H1 (cell line): Measurements from ENCODE around the gene PSD2. TPM values are rescaled to one million over a fixed set of nuclear protein-coding genes. Genes with fewer than 3 reads are reported as not detected.

Source experiments
- CTCF ChIA-PET: fragments of 300-600 bp; sonication (Branson Sonifier 250); formaldehyde crosslinking; loops from one replicate; lab custom pipeline; 2021; ENCODE audit not compliant: partially characterized antibody; lab: Charles Lee
- POLR2A ChIA-PET: fragments of 300-600 bp; sonication (Branson Sonifier 250); formaldehyde crosslinking; loops from one replicate; lab custom pipeline; 2021; ENCODE audit warnings: inconsistent platforms; ENCODE audit not compliant: partially characterized antibody; lab: Charles Lee
- DNase-seq, 2 experiments: peaks; one replicate each; pipeline versions ENCODE4 v3.0.0 to v3.0.0-alpha.2; 2010 to 2022; ENCODE audit warnings: low spot score in 2 of 2, low read depth in 1 of 2, mixed read lengths in 1 of 2
- FAIRE-seq: peaks from 2 replicates; lab custom pipeline; 2011; peaks lifted over from hg19 to GRCh38; lab: Jason Lieb, UNC
- H2AFZ ChIP-seq: 2 replicates; pipeline ENCODE4 v1.8.1; 2012; ENCODE audit warnings: low read length, inconsistent platforms
- H2AK5ac ChIP-seq: 2 replicates; pipeline ENCODE4 v1.6.1; 2013; ENCODE audit warnings: low read depth, low read length
- H2BK120ac ChIP-seq: replicated peaks from 2 replicates; pipeline ENCODE3; 2013; ENCODE audit warnings: low read depth, low read length, inconsistent platforms
- H2BK12ac ChIP-seq: 2 replicates; pipeline ENCODE4 v1.6.1; 2013; ENCODE audit warnings: low read depth, low read length
- H2BK15ac ChIP-seq: 2 replicates; pipeline ENCODE4 v1.6.1; 2013; ENCODE audit warnings: low read length
- H2BK20ac ChIP-seq: 2 replicates; pipeline ENCODE4 v1.6.1; 2013; ENCODE audit warnings: low read length
- H2BK5ac ChIP-seq: 2 replicates; pipeline ENCODE4 v1.6.1; 2013; ENCODE audit warnings: low read depth, low read length
- H3K14ac ChIP-seq: 2 replicates; pipeline ENCODE4 v1.6.1; 2013; ENCODE audit warnings: inconsistent platforms; ENCODE audit not compliant: insufficient read length
- H3K18ac ChIP-seq: 2 replicates; pipeline ENCODE4 v1.6.1; 2013; ENCODE audit warnings: low read length; ENCODE audit errors: extremely low read depth
- H3K23ac ChIP-seq: 2 replicates; pipeline ENCODE4 v1.6.1; 2013; ENCODE audit warnings: inconsistent platforms; ENCODE audit not compliant: insufficient read length
- H3K23me2 ChIP-seq: 2 replicates; pipeline ENCODE4 v1.6.1; 2013; ENCODE audit warnings: low read depth, low read length
- H3K27ac ChIP-seq: 2 replicates; pipeline ENCODE4 v1.6.1; 2011; ENCODE audit warnings: low read depth, low read length, inconsistent platforms
- H3K27me3 ChIP-seq, 4 experiments: replicated peaks in 1 of 4; 1 replicate in 1 of 4; 2 replicates in 3 of 4; pipeline versions ENCODE4 v1.6.1 to v1.8.1; 2011 to 2013; ENCODE audit warnings: low read length in 3 of 4, mild to moderate bottlenecking in 3 of 4, inconsistent platforms in 2 of 4, mixed read lengths in 2 of 4, moderate library complexity in 1 of 4; ENCODE audit not compliant: control insufficient read depth in 3 of 4, insufficient read depth in 3 of 4; ENCODE audit errors: extremely low read depth in 1 of 4
- H3K36me3 ChIP-seq, 4 experiments: 2 replicates each; pipeline versions ENCODE4 v1.6.1 to v1.8.1; 2011 to 2013; ENCODE audit warnings: mild to moderate bottlenecking in 4 of 4, low read length in 3 of 4, moderate library complexity in 2 of 4, control low read depth in 1 of 4, inconsistent platforms in 1 of 4; ENCODE audit not compliant: insufficient read depth in 4 of 4, control insufficient read depth in 2 of 4
- H3K4ac ChIP-seq: replicated peaks from 2 replicates; pipeline ENCODE3; 2013; ENCODE audit warnings: low read length, low read depth, mixed read lengths, inconsistent platforms; ENCODE audit not compliant: insufficient read length
- H3K4me1 ChIP-seq, 4 experiments: replicated peaks in 1 of 4; 1 replicate in 1 of 4; 2 replicates in 3 of 4; pipeline versions ENCODE4 v1.6.1 to v1.8.1; 2011 to 2013; ENCODE audit warnings: low read length in 3 of 4, inconsistent platforms in 2 of 4, mixed read lengths in 1 of 4; ENCODE audit not compliant: insufficient read depth in 4 of 4, control insufficient read depth in 3 of 4
- H3K4me2 ChIP-seq, 2 experiments: 2 replicates each; pipeline versions ENCODE4 v1.6.1 to v1.8.1; 2011 to 2013; ENCODE audit warnings: low read depth in 2 of 2, low read length in 2 of 2, control low read depth in 1 of 2, inconsistent platforms in 1 of 2, mild to moderate bottlenecking in 1 of 2; ENCODE audit not compliant: insufficient read depth in 1 of 2
- H3K4me3 ChIP-seq, 4 experiments: fragments of 200-600, 300-600 bp in 1 of 4; sonication (generic), shearing (Covaris generic), sonication (Bioruptor Twin) in 1 of 4; 2 replicates each; pipeline versions ENCODE4 v1.5.1 to v1.8.1; 2011 to 2016; ENCODE audit warnings: low read length in 4 of 4, low read depth in 3 of 4, control low read depth in 2 of 4, inconsistent platforms in 2 of 4, mild to moderate bottlenecking in 2 of 4, mixed read lengths in 1 of 4, moderate library complexity in 1 of 4; ENCODE audit not compliant: insufficient read depth in 2 of 4; ENCODE audit errors: extremely low read depth in 1 of 4
- H3K56ac ChIP-seq: replicated peaks from 2 replicates; pipeline ENCODE3; 2013; ENCODE audit warnings: low read depth, mild to moderate bottlenecking, mixed read lengths, low read length, inconsistent platforms; ENCODE audit not compliant: insufficient read length
- H3K79me1 ChIP-seq: 2 replicates; pipeline ENCODE4 v1.6.1; 2013; ENCODE audit warnings: low read depth, low read length, control low read depth
- H3K79me2 ChIP-seq, 2 experiments: 2 replicates each; pipeline versions ENCODE4 v1.6.1 to v1.8.1; 2012 to 2013; ENCODE audit warnings: low read length in 2 of 2, mild to moderate bottlenecking in 2 of 2, inconsistent platforms in 1 of 2; ENCODE audit not compliant: insufficient read depth in 2 of 2, control insufficient read depth in 1 of 2
- H3K9ac ChIP-seq, 4 experiments: replicated peaks in 1 of 4; 1 replicate in 1 of 4; 2 replicates in 3 of 4; pipeline versions ENCODE4 v1.6.1 to v1.8.1; 2011 to 2013; ENCODE audit warnings: low read depth in 3 of 4, low read length in 3 of 4, control low read depth in 2 of 4, mild to moderate bottlenecking in 2 of 4, moderate library complexity in 2 of 4, inconsistent platforms in 1 of 4; ENCODE audit errors: extremely low read depth in 1 of 4
- H3K9me3 ChIP-seq, 2 experiments: 2 replicates each; pipeline versions ENCODE4 v1.6.1 to v1.8.1; 2012 to 2013; ENCODE audit warnings: mild to moderate bottlenecking in 2 of 2, moderate library complexity in 2 of 2, control low read depth in 1 of 2, inconsistent platforms in 1 of 2, low read depth in 1 of 2, low read length in 1 of 2, mixed read lengths in 1 of 2; ENCODE audit not compliant: insufficient read depth in 2 of 2
- H4K20me1 ChIP-seq, 2 experiments: replicated peaks in 1 of 2; 2 replicates each; pipeline versions ENCODE3 to v1.8.1; 2011 to 2013; ENCODE audit warnings: inconsistent platforms in 2 of 2, low read length in 2 of 2, mild to moderate bottlenecking in 1 of 2; ENCODE audit not compliant: insufficient read depth in 2 of 2, control insufficient read depth in 1 of 2
- H4K5ac ChIP-seq: 2 replicates; pipeline ENCODE4 v1.6.1; 2013; ENCODE audit warnings: low read length, low read depth, mixed read lengths, inconsistent platforms; ENCODE audit not compliant: insufficient read length
- H4K8ac ChIP-seq: 2 replicates; pipeline ENCODE4 v1.8.0; 2013; ENCODE audit warnings: mild to moderate bottlenecking, moderate library complexity, low read length, inconsistent platforms; ENCODE audit not compliant: insufficient read depth; ENCODE audit errors: extremely low read depth
- H4K91ac ChIP-seq: replicated peaks from 2 replicates; pipeline ENCODE3; 2013; ENCODE audit warnings: low read length, mixed read lengths, inconsistent platforms; ENCODE audit not compliant: insufficient read length
- CHD2 ChIP-seq: IDR thresholded peaks from 2 replicates; pipeline ENCODE4 v1.6.1; 2012; ENCODE audit warnings: low read length, improper control_type of control experiment
- CTBP2 ChIP-seq: IDR thresholded peaks from 2 replicates; pipeline ENCODE4 v1.7.0; 2011; ENCODE audit warnings: borderline replicate concordance, mild to moderate bottlenecking, moderate library complexity, mixed read lengths, low read length; ENCODE audit not compliant: insufficient read depth, insufficient read length
- GTF2F1 ChIP-seq: IDR thresholded peaks from 2 replicates; pipeline ENCODE4 v1.6.1; 2012; ENCODE audit warnings: low read depth, low read length, improper control_type of control experiment, borderline replicate concordance
- HDAC2 ChIP-seq, 2 experiments: fragments of 300-600 bp in 1 of 2; sonication (generic) in 1 of 2; IDR thresholded peaks; 2 replicates each; pipeline ENCODE4 v1.6.1; 2011 to 2012; ENCODE audit warnings: low read depth in 2 of 2, low read length in 2 of 2, mild to moderate bottlenecking in 2 of 2, moderate library complexity in 2 of 2, borderline replicate concordance in 1 of 2, inconsistent platforms in 1 of 2
- JUN ChIP-seq: IDR thresholded peaks from 2 replicates; pipeline ENCODE4 v1.6.1; 2011; ENCODE audit warnings: low read depth, mild to moderate bottlenecking, improper control_type of control experiment, low read length
- SIN3A ChIP-seq, 2 experiments: IDR thresholded peaks in 1 of 2; conservative IDR thresholded peaks in 1 of 2; 2 replicates each; pipeline ENCODE4 v1.6.1; 2011 to 2012; ENCODE audit warnings: low read length in 2 of 2, improper control_type of control experiment in 1 of 2, low read depth in 1 of 2, mild to moderate bottlenecking in 1 of 2
- TAF1 ChIP-seq: IDR thresholded peaks from 2 replicates; pipeline ENCODE4 v1.6.1; 2011; ENCODE audit warnings: mild to moderate bottlenecking, low read depth, low read length
- YY1 ChIP-seq: IDR thresholded peaks from 2 replicates; pipeline ENCODE4 v1.6.1; 2011; ENCODE audit warnings: low read depth, mild to moderate bottlenecking, low read length
- WGBS, 2 experiments: shearing (Covaris generic) in 1 of 2; methylation state at CpG; one replicate each; pipeline versions ENCODE4 v1.1.6 to v1.1.7; 2013 to 2015; ENCODE audit warnings: low lambda C conversion rate in 2 of 2, mixed read lengths in 2 of 2, inconsistent platforms in 1 of 2, low coverage in 1 of 2, missing lambda C conversion rate in 1 of 2; ENCODE audit not compliant: insufficient replicate concordance in 2 of 2, insufficient coverage in 1 of 2, insufficient read length in 1 of 2; ENCODE audit errors: extremely low coverage in 1 of 2, missing lambda C conversion rate in 1 of 2; 5-methylcytosine and 5-hydroxymethylcytosine counted together
- polyA plus RNA-seq, 7 experiments: library from polyadenylated mRNA; depleted of rRNA in 3 of 7; stranded (reverse) in 5 of 7; unstranded in 2 of 7; fragments of >200 nt in 5 of 7; fragments of 200-250 nt in 2 of 7; gene quantifications; 1 replicate in 5 of 7; 2 replicates in 1 of 7; 4 replicates in 1 of 7; pipeline versions ENCODE4 v1.2.1 to v1.2.3, GENCODE V29; 2011 to 2013; ENCODE audit warnings: missing spikeins in 2 of 7, mixed read lengths in 2 of 7
- total RNA-seq: library from RNA; stranded (reverse); fragmentation: NEBNext Ultra II Directional; extraction: Animal tissue kit (Norgen Biotek cat#: 25700); gene quantifications from 2 replicates; pipeline ENCODE4 v1.2.1, GENCODE V29; 2021
- TF ChIP-seq, protein P1 (sequence below): IDR thresholded peaks from 2 replicates; pipeline ENCODE4 v1.6.1; 2011; ENCODE audit warnings: low read length, improper control_type of control experiment

PSD2 gene
- total and polyA plus RNA-seq, 2 of the 8 experiments (the other 6 are each of a cell fraction or from before 2014, with no cell fraction given), result 0.06 to 0.14 TPM

GRCh38 chr5:139796061-139796806, 626 bp downstream of the PSD2 start:
- no peak overlapping the region for H3K56ac ChIP-seq
- DNase-seq (peak in 1 of 2 experiments; percentile 63), FAIRE-seq (no peak)
- no peaks in the 10 kb centered on the region for H3K79me2 ChIP-seq
- peaks cover 7% of the 10 kb centered on the region; the same call in 1 of the 2 replicates for H3K23me2 ChIP-seq
- peaks cover 41 to 74% (median 61%) of the 10 kb centered on the region in 4 experiments for H3K27me3 ChIP-seq
- H2AK5ac ChIP-seq, result no peak overlapping the region
- H2BK20ac ChIP-seq, result no peak overlapping the region
- no peak overlapping the region for H2BK5ac ChIP-seq
- no peaks in the 10 kb centered on the region for H3K36me3 ChIP-seq
- no peak overlapping the region for H2BK12ac ChIP-seq
- no peaks in the 10 kb centered on the region for H4K20me1 ChIP-seq
- no peak overlapping the region for H4K91ac ChIP-seq
- no peak overlapping the region for H2BK120ac ChIP-seq
- H3K79me1 ChIP-seq, result no peaks in the 10 kb centered on the region
- H3K18ac ChIP-seq, result no peak overlapping the region; the same call in 1 of the 2 replicates
- no peak overlapping the region; the same call in 1 of the 2 replicates for H4K8ac ChIP-seq
- no peaks in the 10 kb centered on the region for H3K9me3 ChIP-seq
- H4K5ac ChIP-seq, result no peak overlapping the region
- H3K9ac ChIP-seq, result no peak overlapping the region
- H2BK15ac ChIP-seq, result no peak overlapping the region
- H3K23ac ChIP-seq, result no peak overlapping the region
- ChIA-PET CTCF (interaction anchor here (0.6 to 5.6 kb wide), 15 partner anchors 8 to 245 kb away, joined by 3 to 49 read pairs (median 8); no protein-coding TSS in a partner anchor), POLR2A (interaction anchor here (0.8 to 1.5 kb wide), 3 partner anchors 9 to 26 kb away, joined by 3 to 7 read pairs (median 5); no protein-coding TSS in a partner anchor)
- H3K4me3 ChIP-seq, result peak overlapping the region; percentile 35 to 81 (median 50)
- peaks cover 2 to 7% (median 2%) of the 10 kb centered on the region in 4 experiments; a peak in 3 of 7 replicates for H3K4me1 ChIP-seq
- H3K27ac ChIP-seq, result no peak overlapping the region
- no peak overlapping the region for H2AFZ ChIP-seq
- no peak overlapping the region for H3K4ac ChIP-seq
- WGBS, 2 experiments, result 3% methylated on average over 23 of the region's 47 CpGs; no CpG with 5 or more reads in 1 of the 2 experiments
- no peak overlapping the region for H3K14ac ChIP-seq
- peak overlapping the region; percentile 81 to 83 for H3K4me2 ChIP-seq
- no peak for TF ChIP-seq GTF2F1
- no peak for TF ChIP-seq CHD2
- no peak for TF ChIP-seq JUN
- TF ChIP-seq HDAC2 (IDR thresholded peaks at IDR 0.05; ENCODE audit: borderline replicate concordance in 1 of 2, low read depth in 2 of 2, low read length in 2 of 2), result 0 out of 4 replicates have a peak, but pooled peaks of 1 of the 2 experiments have one; percentile 62
- TF ChIP-seq, protein P1, sequence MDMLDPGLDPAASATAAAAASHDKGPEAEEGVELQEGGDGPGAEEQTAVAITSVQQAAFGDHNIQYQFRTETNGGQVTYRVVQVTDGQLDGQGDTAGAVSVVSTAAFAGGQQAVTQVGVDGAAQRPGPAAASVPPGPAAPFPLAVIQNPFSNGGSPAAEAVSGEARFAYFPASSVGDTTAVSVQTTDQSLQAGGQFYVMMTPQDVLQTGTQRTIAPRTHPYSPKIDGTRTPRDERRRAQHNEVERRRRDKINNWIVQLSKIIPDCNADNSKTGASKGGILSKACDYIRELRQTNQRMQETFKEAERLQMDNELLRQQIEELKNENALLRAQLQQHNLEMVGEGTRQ, result no peak
- TF ChIP-seq YY1, result 0 out of 2 replicates have a peak, but pooled peaks have one; percentile 15
- TF ChIP-seq CTBP2, result no peak
- no peak for TF ChIP-seq TAF1
- TF ChIP-seq SIN3A (conservative IDR thresholded peaks at IDR 0.05 in 1 of 2, IDR thresholded peaks at IDR 0.05 in 1 of 2; ENCODE audit: low read depth in 1 of 2, low read length in 2 of 2), result peak in 1 of 2 experiments; percentile 25; a peak in 2 of 4 replicates
